Epithelial cell of proximal tubule (primary cell): ENCODE data around the gene ZNF619. TPM values are rescaled to one million over a fixed set of nuclear protein-coding genes. Genes with fewer than 3 reads are reported as not detected.
A peak's percentile ranks its signal among the peaks of the same experiment; 100 is the strongest.

Experiments
- DNase-seq: peaks from one replicate; pipeline ENCODE4 v3.0.0-alpha.2; 2011; ENCODE audit warnings: low read depth
- H3K4me3 ChIP-seq: 2 replicates; pipeline ENCODE4 v1.5.1; 2011; ENCODE audit warnings: low read depth, mild to moderate bottlenecking, low read length
- CTCF ChIP-seq: conservative IDR thresholded peaks from 2 replicates; pipeline ENCODE4 v1.5.1; 2012; ENCODE audit warnings: low read depth, mild to moderate bottlenecking, low read length
- total RNA-seq: library from RNA; depleted of rRNA; stranded (reverse); fragments of >200 nt; gene quantifications from 2 replicates; pipeline ENCODE4 v1.2.3, GENCODE V29; 2015

Gene ZNF619
- total RNA-seq, 1 donor from 2014 or later: 4.9 TPM

- TF ChIP-seq CTCF: no peak
- no peak for DNase-seq
- no peak overlapping the region for H3K4me3 ChIP-seq
These were observed 14.0 kb downstream of the ZNF619 start for GRCh38 chr3:40490916-40491315.

GRCh38 chr3:40494698-40495097 lies 17.8 kb downstream of the ZNF619 start:
- no peak overlapping the region for H3K4me3 ChIP-seq
- no peak for TF ChIP-seq CTCF
- no peak for DNase-seq

GRCh38 chr3:40497288-40497687 lies 20.4 kb downstream of the ZNF619 start:
- no peak for TF ChIP-seq CTCF
- H3K4me3 ChIP-seq: no peak overlapping the region
- no peak for DNase-seq

GRCh38 chr3:40499952-40500351 lies 23.0 kb downstream of the ZNF619 start:
- H3K4me3 ChIP-seq: no peak overlapping the region
- DNase-seq: no peak
- TF ChIP-seq CTCF: no peak

- H3K4me3 ChIP-seq: no peak overlapping the region
- no peak for DNase-seq
- TF ChIP-seq CTCF: no peak
These were observed 25.1 kb downstream of the ZNF619 start for GRCh38 chr3:40502034-40502433.

GRCh38 chr3:40504636-40505430 lies 27.9 kb downstream of the ZNF619 start:
- no peak overlapping the region for H3K4me3 ChIP-seq
- DNase-seq: peak; percentile 98
- TF ChIP-seq CTCF: no peak
